ENCODE data around the gene CCSER2.

The CCSER2 gene

DNA sequence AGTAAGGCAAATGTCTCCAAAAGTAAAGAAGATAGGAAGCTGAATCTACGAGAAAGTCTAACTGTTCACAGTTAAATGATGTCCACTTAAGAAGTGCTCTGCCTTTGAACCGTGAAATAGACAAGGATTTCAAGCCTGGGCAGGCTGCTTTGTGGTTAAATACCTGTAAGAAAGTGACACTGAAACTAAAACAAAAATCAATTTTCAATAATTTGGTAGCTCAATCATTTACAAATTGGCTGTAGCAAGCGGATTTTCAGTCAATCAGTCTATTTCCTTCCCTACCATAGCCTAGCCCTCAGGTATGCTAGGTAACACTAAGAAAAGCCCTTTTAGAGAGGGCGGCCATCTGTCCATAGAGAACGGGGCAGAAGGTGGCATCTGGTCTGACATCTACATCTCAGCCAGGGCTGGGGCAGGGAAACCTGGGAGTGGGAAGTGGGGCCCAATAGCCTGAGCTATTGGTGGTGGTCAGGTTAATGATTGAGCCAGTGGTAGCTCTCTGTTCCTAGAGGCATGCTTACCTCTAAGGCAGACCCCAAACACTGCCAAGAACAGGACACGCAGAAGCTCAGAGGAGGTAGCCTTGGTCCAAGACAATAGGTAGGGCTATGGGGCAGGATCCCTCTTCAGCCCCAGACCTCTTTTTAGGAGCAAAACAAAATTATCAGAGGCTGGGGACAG lies 223.2 kb downstream of the CCSER2 start:
- DNase-seq = no peak

DNA sequence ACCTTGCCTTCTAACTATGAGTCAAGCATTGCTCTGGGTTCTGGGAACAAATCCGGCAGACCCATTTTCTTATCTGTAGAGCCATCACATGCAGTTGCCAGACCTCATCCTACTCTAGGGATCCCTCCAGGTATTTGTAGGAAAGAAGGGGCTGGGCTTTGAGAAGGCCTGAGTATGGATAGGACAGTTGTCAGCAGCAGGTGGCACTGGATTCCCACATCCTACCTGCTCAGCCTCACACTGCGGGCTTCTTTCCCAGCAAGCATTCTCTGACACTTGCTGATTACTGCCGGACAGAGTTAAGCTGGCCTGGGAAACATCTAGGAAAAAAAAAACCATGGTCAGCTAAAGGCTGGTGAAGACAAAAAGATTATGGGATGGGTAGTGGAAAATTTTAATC lies 224.1 kb downstream of the CCSER2 start:
- no peak for DNase-seq

DNA sequence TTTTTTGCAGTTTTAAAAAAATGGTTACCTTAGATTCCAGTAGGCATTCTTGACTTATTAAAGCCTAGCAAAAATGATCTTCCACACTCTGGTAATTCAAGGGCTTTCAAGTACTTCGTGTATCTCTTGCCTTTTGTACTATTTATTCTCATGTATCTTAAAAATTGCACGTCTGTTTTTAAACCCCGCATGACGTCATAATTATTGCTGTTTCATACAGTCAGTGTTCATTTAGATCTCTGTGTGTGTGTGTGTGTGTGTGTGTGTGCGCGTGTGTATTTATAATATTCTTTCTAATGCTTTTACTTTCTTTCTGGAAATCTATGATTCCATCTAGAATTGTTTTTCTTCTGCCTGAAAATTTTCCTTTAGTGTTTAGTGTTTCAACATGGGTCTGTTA lies 234.2 kb downstream of the CCSER2 start:
- DNase-seq = no peak

DNA sequence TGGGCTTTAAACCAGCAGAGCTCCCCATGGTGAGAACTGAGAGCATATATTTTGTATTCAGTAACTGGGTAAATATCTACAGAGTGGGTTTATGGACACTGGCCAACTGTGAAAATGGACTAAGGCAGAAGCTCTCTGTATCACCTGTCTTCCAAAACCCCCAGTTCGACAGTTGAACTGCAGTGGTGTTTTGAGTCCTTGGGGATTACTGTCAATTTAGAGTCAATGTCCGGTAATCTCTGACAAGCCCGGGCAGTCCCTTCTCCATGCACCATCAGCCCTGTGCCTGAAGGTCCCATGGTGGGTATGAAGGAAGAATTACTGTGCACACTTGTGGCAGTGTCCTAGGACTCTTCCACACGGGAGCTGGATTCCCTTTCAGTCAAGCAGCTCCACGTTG lies 235.0 kb downstream of the CCSER2 start:
- DNase-seq = no peak

DNA sequence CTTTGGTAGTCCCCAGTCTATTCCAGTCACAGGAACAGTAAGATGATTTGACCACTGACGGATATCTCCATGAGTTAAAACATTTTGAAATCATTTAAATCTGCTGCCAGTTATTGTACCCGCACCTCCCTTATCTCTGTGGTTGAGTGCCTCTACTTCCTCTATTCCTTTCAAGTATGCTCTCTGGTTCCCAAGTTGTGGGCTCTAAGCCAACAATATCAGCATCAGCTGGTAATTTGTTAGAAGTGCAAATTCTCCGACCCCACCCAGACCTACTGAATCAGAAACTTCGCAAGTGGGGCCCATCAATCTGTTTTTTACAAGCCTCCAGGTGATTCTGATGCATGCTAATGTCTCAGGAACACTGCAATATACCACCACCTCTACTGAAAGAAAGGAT lies 235.5 kb downstream of the CCSER2 start:
- no peak for DNase-seq

DNA sequence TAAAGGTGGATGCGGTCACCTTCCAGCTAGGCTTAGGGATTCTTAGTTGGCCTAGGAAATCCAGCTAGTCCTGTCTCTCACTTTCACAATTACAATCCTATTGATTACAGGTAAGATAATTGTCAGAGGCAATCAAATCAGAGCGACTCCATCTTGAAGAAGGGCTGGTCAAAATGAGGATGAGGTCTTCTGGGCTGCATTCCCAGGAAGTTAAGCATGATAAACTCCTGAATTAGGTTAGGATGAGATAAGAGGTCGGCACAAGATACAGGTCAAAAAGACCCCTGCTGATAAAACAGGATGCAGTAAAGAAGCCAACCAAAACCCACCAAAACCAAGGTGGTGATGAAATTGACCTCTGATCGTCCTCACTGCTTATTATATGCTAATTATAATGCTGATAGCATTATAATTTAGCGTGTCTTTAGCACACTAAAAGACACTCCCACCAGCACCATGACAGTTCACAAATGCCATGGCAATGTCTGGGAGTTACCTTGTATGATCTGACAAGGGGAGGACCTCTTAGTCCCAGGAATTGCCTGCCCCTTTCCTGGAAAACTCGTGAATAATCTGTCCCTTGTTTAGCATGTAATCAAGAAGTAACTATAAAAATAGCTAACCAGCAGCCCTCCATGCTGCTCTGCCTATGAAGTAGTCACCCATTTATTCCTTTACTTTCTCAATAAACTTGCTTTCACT lies 237.6 kb downstream of the CCSER2 start:
- DNase-seq = no peak

DNA sequence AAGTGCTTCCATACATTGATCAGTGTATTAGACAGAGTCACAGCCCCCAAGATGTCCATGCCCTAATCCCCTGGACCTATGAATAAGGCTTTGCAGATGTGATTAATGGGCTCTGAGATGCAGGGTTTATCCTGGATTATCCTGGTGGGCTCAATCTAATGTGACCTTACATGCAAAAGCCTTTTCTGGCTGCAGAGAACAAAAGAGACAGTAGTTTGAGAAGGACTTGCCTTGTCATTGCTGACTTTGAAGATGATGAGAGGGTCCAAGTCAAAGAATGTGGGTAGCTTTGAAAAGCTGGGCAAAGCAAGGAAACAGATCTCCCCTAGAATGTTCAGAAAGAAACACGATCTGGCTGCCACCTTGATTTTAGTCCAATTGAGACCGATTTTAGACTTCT lies 238.7 kb downstream of the CCSER2 start:
- no peak for DNase-seq

All from activated gamma-delta T cell treated with Interleukin-2 at 50 U/mL for 16 hours (primary cell).